Posterior cingulate gyrus (tissue), 11 donors: ENCODE data around the gene ZNF783.
"Not testable (repeated sequence)": the region's sequence is repeated elsewhere in the genome, so short reads cannot be mapped to it uniquely, and the experiment has no call there.

Experiments used
- DNase-seq, 10 donors: peaks; one replicate each; pipeline versions ENCODE4 v3.0.0 to v3.0.0-alpha.2; 2020 to 2021; ENCODE audit warnings: mixed read lengths in 3 of 10
- intact Hi-C: fragments of 100-400 bp; cut with DNase I; formaldehyde crosslinking; loops from one replicate; pipeline ENCODE4 v1.15.1; 2023

Gene ZNF783

DNA sequence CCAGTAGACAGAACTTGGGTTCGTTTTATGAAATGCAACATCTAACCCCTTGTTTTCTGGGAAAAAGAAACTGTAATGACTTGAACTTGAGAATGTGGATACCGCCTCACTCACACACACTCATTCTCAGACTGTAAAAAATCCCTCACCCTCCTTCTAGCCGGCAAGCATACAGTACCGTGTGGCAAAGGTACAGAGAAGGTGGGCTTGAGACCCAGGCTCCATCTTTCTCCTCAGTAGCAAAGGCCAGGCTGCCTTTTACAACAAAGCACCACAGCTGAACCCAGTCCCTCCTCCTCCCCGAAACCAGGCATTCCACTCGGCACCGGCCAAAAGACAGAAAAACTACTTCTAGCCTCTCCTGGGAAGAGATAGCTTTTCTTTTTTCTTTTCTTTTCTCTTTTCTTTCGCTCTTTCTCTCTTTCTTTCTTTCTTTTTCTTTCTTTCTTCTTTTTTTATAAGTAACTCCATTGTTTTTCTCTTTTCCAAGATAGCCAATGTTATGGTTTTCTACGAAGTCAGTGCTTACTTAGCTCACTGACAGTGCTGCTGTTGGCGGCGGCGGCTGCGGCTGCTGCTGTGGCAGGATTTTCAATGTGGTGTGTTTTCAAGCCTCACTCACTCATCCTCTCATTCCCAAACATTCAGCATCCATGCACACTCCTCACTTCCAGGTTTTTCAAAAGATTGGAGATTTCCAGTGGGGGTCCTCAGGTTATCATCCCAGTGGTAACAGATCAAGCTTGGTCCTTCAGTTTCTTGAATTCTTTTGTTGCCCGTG lies 59.3 kb downstream of the ZNF783 start:
- DNase-seq, intact Hi-C loops: not testable (repeated sequence)

DNA sequence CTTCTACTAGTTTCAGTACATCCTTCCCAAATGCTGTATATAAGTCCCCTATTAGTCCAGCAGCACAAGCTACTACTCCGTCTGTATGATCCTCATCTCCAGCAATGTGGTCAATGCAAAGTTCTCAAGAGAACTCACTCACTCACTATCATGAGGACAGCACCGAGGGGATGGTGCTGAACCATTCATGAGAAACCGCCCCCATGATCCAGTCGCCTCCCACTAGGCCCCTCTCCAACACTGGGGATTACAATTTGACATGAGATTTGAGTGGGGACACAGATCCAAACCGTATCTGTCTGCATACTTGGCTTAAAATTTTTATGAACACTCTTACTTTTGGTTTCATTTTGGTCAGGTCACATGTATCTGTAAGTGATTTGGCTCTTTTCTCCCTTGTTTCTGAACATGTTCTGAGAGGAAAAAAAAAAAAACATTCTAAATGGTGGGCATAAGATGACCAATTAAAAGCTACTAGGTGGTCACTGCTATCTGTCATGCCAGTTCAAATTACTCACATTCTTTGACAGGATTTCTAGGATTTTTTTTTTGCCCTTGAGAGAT lies 60.1 kb downstream of the ZNF783 start:
- no peak for DNase-seq
- intact Hi-C loops, result no loop called here

DNA sequence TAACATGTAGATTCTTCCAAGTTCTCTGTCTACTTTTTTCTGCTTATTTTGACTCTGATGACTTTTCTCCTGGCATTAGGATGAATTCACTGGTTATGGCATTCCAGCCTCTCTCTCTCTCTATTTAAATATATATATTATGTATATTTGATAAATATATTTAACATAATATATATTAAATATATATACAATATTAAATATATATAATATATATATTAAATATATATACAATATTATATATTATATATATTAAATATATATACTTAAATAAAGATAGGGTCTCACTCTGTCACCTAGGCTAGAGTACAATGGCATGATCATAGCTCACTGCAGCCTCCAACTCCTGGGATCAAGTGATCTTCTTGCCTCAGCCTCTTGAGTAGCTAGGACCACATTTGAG lies 60.7 kb downstream of the ZNF783 start:
- intact Hi-C loops, result no loop called here
- DNase-seq, result no peak

DNA sequence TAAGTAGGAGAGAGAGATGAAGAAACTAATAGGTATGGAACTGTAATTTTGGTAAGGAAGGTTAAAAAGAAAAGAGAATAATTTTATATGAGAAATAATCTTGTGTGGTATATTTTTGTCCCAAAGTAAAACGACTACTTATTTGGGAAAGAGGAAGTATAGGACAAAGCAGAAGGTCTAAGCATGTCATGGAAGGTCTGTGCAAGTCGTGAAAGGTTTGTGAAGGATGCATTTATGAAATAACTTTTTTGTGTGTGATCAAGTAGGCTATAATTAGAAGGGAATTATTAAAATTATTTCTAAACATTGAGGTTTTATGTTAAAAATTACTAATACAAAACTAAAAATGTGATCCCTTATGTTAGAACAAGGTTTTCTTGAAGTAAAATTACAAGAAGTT lies 63.3 kb downstream of the ZNF783 start:
- intact Hi-C loops, result no loop called here
- no peak for DNase-seq

DNA sequence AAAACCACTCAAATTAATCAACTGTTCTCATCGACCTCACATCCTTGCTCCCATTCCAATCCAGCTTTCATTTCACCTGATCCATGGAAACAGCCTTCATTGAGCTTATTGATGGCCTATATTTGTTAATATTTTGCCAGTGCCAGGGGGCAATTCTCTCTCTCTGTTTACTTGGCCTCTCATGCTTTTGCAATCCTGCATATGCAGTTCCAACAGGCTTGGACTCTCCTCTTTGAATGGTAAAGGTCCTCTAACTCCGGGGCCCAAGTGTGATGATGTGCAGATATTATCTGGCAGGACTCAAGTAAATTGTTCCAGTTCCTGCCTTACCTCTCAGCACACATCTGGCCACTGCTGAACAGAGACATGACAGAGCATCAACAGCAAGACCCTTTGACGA lies 67.3 kb downstream of the ZNF783 start:
- no peak for DNase-seq
- intact Hi-C loops, result no loop called here

DNA sequence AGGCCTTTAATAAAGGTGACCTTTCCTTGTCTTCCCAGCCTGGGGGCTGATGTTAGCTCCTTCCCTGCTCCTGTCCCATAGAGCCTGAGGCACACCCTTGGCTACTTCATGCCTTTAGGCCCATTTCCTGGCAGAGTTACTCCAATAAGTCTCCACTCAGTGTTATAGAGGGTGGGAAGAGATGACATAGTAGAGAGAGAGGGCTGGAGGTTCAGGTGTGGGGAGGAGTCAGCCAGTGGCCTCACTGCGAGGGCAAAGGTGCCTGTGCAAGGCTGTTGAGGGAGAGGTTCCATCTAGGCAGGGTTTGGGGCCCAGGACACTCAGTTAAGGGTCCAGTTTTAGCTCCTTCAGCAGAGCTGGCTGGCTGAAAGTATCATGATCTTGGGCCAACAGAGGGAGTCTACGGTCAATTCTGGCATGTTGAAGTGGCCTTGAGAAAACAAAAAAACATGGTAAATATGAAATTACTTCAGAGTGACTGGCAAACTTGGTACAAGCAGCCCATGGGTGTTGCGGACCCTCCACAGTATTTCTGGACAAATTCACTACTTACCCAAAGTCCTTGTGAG lies 67.9 kb downstream of the ZNF783 start:
- intact Hi-C loops, result no loop called here
- DNase-seq, result no peak

DNA sequence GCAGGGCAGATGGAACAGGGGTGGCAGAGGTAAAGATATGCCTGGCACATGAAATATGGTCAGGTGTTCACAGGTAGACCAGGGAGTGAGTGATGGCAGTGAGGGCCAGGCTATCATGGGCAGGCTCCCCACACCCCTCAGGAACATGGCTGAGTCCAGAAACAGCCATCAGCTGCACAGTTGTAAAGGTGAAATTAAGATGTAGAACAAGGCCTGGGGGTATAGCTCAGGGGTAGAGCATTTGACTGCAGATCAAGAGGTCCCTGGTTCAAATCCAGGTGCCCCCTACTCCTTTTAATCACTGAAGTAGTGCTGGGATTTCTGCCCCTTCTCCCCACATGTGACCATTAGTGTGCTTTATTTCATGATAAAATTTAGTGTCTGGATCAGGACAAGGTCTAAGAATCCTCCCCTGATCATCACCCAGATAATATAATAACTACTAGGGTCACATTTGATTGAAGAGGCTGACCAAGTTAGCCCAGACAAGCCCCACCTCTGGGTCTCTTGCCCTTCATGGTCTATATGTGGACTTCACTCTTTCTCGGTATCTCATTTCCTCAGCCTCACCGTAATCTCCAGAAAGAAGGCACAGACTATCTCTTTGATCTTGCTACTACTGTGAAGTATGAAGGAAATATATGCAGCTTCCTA lies 69.0 kb downstream of the ZNF783 start:
- DNase-seq, result no peak
- intact Hi-C loops, result no loop called here

DNA sequence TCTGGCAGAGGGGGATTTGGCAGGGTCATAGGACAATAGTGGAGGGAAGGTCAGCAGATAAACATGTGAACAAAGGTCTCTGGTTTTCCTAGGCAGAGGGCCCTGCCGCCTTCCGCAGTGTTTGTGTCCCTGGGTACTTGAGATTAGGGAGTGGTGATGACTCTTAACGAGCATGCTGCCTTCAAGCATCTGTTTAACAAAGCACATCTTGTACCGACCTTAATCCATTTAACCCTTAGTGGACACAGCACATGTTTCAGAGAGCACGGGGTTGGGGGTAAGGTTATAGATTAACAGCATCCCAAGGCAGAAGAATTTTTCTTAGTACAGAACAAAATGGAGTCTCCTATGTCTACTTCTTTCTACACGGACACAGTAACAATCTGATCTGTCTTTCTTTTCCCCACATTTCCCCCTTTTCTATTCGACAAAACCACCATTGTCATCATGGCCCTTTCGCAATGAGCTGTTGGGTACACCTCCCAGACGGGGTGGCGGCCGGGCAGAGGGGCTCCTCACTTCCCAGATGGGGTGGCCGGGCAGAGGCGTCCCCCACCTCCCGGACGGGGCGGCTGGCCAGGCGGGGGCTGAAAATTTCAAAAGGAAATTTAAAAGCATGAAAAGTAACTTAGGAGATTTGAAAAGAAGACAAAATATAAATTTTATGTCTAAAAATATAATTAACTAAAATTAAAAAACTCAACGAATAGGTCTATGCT lies 70.8 kb downstream of the ZNF783 start:
- intact Hi-C loops, DNase-seq: not testable (repeated sequence)

DNA sequence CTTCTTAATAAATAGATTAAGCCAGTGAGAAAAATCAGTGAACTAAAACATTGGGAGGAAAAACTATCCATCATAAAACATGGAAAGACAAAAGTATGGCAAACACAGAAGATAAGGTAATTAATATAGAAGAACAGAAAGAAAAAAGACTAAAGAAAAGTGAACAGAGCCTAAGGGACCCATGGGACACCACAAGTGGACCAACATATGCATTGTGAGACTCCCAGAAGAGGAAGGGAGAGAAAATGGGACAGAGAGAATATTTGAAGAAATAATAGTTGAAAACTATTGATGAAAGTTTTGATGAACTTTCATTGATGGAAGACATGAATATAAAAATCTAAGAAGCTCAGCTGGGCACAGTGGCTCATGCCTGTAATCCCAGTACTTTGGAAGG lies 71.3 kb downstream of the ZNF783 start:
- intact Hi-C loops, result no loop called here
- DNase-seq, result no peak

DNA sequence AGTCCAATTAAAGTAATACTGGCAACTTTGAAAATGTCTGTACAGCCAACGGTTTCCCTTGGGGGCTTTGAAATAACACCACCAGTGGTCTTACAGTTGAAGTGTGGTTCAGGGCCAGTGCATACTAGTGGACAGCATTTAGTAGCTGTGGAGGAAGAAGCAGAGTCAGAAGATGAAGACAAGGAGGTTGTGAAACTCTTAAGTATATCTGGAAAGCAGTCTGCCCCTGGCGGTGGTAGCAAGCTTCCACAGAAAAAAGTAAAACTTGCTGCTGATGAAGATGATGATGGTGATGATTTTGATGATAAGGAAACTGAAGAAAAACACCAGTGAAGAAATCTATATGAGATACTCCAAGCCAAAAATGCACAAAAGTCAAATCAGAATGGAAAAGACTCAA lies 72.2 kb downstream of the ZNF783 start:
- no peak for DNase-seq
- intact Hi-C loops, result no loop called here
